Tibial nerve (tissue), 4 donors: ENCODE results near the gene PHOSPHO1. TPM values are rescaled to one million over a fixed set of nuclear protein-coding genes. Genes with fewer than 3 reads are reported as not detected.
"Not testable (repeated sequence)": the region's sequence is repeated elsewhere in the genome, so short reads cannot be mapped to it uniquely, and the experiment has no call there.

Source experiments
- DNase-seq, 2 donors: peaks; one replicate each; pipeline ENCODE4 v3.0.0-alpha.2; 2019; ENCODE audit warnings: low spot score in 2 of 2
- H3K27ac ChIP-seq, 4 donors: fragments of 200-600 bp; sonication (generic) in 3 of 4; one replicate each; pipeline ENCODE4 v1.5.1; 2017 to 2019; ENCODE audit warnings: mild to moderate bottlenecking in 1 of 4
- H3K27me3 ChIP-seq, 2 donors: fragments of 200-600 bp; sonication (generic) in 1 of 2; one replicate each; pipeline versions ENCODE4 v1.5.1 to v1.6.0; 2017 to 2019
- H3K36me3 ChIP-seq, 3 donors: fragments of 200-600 bp; sonication (generic); one replicate each; pipeline ENCODE4 v1.5.1; 2018 to 2019
- H3K4me1 ChIP-seq, 4 donors: fragments of 200-600 bp; sonication (generic) in 3 of 4; one replicate each; pipeline ENCODE4 v1.5.1; 2017 to 2019
- H3K4me3 ChIP-seq, 4 donors: fragments of 200-600 bp; sonication (generic) in 3 of 4; one replicate each; pipeline ENCODE4 v1.5.1; 2017 to 2019; ENCODE audit warnings: mild to moderate bottlenecking in 1 of 4, moderate library complexity in 1 of 4
- H3K9me3 ChIP-seq, 4 donors: fragments of 200-600 bp; sonication (generic) in 3 of 4; one replicate each; pipeline ENCODE4 v1.5.1; 2017 to 2019
- CTCF ChIP-seq, 5 experiments: fragments of 200-600 bp in 3 of 5; fragments of 450-650 bp in 2 of 5; sonication (generic) in 3 of 5; IDR thresholded peaks; one replicate each; pipeline ENCODE4 v1.5.1; 2016 to 2019; ENCODE audit warnings: antibody characterized with exemption in 5 of 5, mild to moderate bottlenecking in 3 of 5, moderate library complexity in 2 of 5
- EP300 ChIP-seq, 2 donors: sonication (generic); formaldehyde crosslinking; IDR thresholded peaks; one replicate each; pipeline ENCODE4 v1.6.1; 2017; ENCODE audit warnings: antibody characterized with exemption in 2 of 2, mild to moderate bottlenecking in 1 of 2
- POLR2A ChIP-seq, 2 donors: fragments of 450-650 bp; IDR thresholded peaks; one replicate each; pipeline ENCODE4 v1.6.1; 2017; ENCODE audit warnings: antibody characterized with exemption in 2 of 2, mild to moderate bottlenecking in 2 of 2, moderate library complexity in 2 of 2
- WGBS, 2 donors: methylation state at CpG; one replicate each; pipeline ENCODE4 v1.1.5; 2018; 5-methylcytosine and 5-hydroxymethylcytosine counted together
- total RNA-seq, 4 donors: library from RNA; depleted of rRNA; stranded (reverse); fragments of >200 nt; gene quantifications; one replicate each; pipeline ENCODE4 v1.1.0, GENCODE V29; 2016

PHOSPHO1 gene
- total RNA-seq, 4 donors from 2014 or later = 0.21 to 1.3 (median 0.98) TPM; not detected in 1

- WGBS, 2 donors = 8 to 9% methylated on average over 8 of the region's 8 CpGs
- Histone ChIP-seq H3K4me3 (peak overlapping the region; percentile 71 to 80 (median 78)), H3K27ac (peak overlapping the region; percentile 95 to 99 (median 98)), H3K27me3 (no peaks in the 10 kb centered on the region), H3K9me3 (no peaks in the 10 kb centered on the region), H3K36me3 (no peaks in the 10 kb centered on the region), H3K4me1 (peaks cover 0 to 7% (median 0%) of the 10 kb centered on the region in 4 donors)
- TF ChIP-seq EP300 (IDR thresholded peaks at IDR 0.05) = no peak
- DNase-seq = no peak
Observed at GRCh38 chr17:49191409-49191916, 39.1 kb downstream of the PHOSPHO1 start.

GRCh38 chr17:49190932-49191331 is 39.7 kb downstream of the PHOSPHO1 start:
- no peaks in the 10 kb centered on the region for H3K36me3 ChIP-seq
- no peaks in the 10 kb centered on the region for H3K27me3 ChIP-seq
- DNase-seq = no peak
- H3K4me3 ChIP-seq = no peak overlapping the region
- peaks cover 0 to 7% (median 0%) of the 10 kb centered on the region in 4 donors for H3K4me1 ChIP-seq
- TF ChIP-seq EP300 (IDR thresholded peaks at IDR 0.05) = no peak
- TF ChIP-seq CTCF (IDR thresholded peaks at IDR 0.05) = no peak
- no peak for TF ChIP-seq POLR2A (IDR thresholded peaks at IDR 0.05)
- peak overlapping the region in 1 of 4 donors; percentile 95 for H3K27ac ChIP-seq
- H3K9me3 ChIP-seq = no peaks in the 10 kb centered on the region
- 62 to 77% methylated on average over 3 to 4 of the region's 4 CpGs for WGBS, 2 donors

GRCh38 chr17:49187301-49187700 is 43.3 kb downstream of the PHOSPHO1 start:
- DNase-seq = no peak
- Histone ChIP-seq H3K4me1 (peaks cover 0 to 3% (median 0%) of the 10 kb centered on the region in 4 donors), H3K4me3 (no peak overlapping the region), H3K27ac (no peak overlapping the region), H3K27me3 (no peaks in the 10 kb centered on the region), H3K36me3 (no peaks in the 10 kb centered on the region), H3K9me3 (peaks cover 0 to 4% (median 0%) of the 10 kb centered on the region in 4 donors)
- 88 to 89% methylated on average over 3 of the region's 3 CpGs for WGBS, 2 donors
- TF ChIP-seq CTCF (IDR thresholded peaks at IDR 0.05) = no peak
- TF ChIP-seq EP300 (IDR thresholded peaks at IDR 0.05) = no peak
- no peak for TF ChIP-seq POLR2A (IDR thresholded peaks at IDR 0.05)

GRCh38 chr17:49185381-49185780 is 45.2 kb downstream of the PHOSPHO1 start:
- not testable (repeated sequence) for H3K4me3 ChIP-seq, H3K27ac ChIP-seq, H3K9me3 ChIP-seq, H3K27me3 ChIP-seq, H3K36me3 ChIP-seq, DNase-seq, H3K4me1 ChIP-seq
- WGBS, 2 donors = 95 to 100% methylated on average over 1 of the region's 1 CpG

- not testable (repeated sequence) for DNase-seq, H3K4me3 ChIP-seq
Observed at GRCh38 chr17:49184522-49184921, 46.1 kb downstream of the PHOSPHO1 start.

GRCh38 chr17:49183801-49184200 is 46.8 kb downstream of the PHOSPHO1 start:
- no peaks in the 10 kb centered on the region for H3K4me1 ChIP-seq
- H3K27me3 ChIP-seq = no peaks in the 10 kb centered on the region
- H3K36me3 ChIP-seq = no peaks in the 10 kb centered on the region
- WGBS, 2 donors = 88% methylated on average over 7 of the region's 7 CpGs; no CpG with 5 or more reads in 1 of the 2 donors
- TF ChIP-seq CTCF (IDR thresholded peaks at IDR 0.05) (no peak), EP300 (IDR thresholded peaks at IDR 0.05) (no peak), POLR2A (IDR thresholded peaks at IDR 0.05) (no peak)
- H3K4me3 ChIP-seq = no peak overlapping the region
- no peak for DNase-seq
- no peak overlapping the region for H3K27ac ChIP-seq
- H3K9me3 ChIP-seq = peaks cover 0 to 4% (median 0%) of the 10 kb centered on the region in 4 donors

More at GRCh38 chr17:49184522-49184921, 46.1 kb downstream of the PHOSPHO1 start:
- not testable (repeated sequence) for H3K4me1 ChIP-seq, H3K36me3 ChIP-seq, H3K27me3 ChIP-seq, H3K27ac ChIP-seq, H3K9me3 ChIP-seq

- H3K36me3 ChIP-seq = no peaks in the 10 kb centered on the region
- H3K4me3 ChIP-seq = no peak overlapping the region
- H3K4me1 ChIP-seq = no peaks in the 10 kb centered on the region
- no peaks in the 10 kb centered on the region for H3K27me3 ChIP-seq
- H3K9me3 ChIP-seq = peaks cover 0 to 4% (median 0%) of the 10 kb centered on the region in 4 donors
- no peak for TF ChIP-seq CTCF (IDR thresholded peaks at IDR 0.05)
- TF ChIP-seq POLR2A (IDR thresholded peaks at IDR 0.05) = no peak
- no peak for TF ChIP-seq EP300 (IDR thresholded peaks at IDR 0.05)
- no peak for DNase-seq
- H3K27ac ChIP-seq = no peak overlapping the region
- WGBS, 2 donors = 83 to 89% methylated on average over 4 to 5 of the region's 5 CpGs
Observed at GRCh38 chr17:49183341-49183740, 47.2 kb downstream of the PHOSPHO1 start.
